ENCODE results near the gene GPC6. TPM values are rescaled to one million over a fixed set of nuclear protein-coding genes. Genes with fewer than 3 reads are reported as not detected.
"Not testable (repeated sequence)": the region's sequence is repeated elsewhere in the genome, so short reads cannot be mapped to it uniquely, and the experiment has no call there.

GPC6 gene
- total RNA-seq, 2 experiments from 2014 or later, result not detected

GRCh38 chr13:93454676-93455235 lies 228.1 kb downstream of the GPC6 start:
- intact Hi-C loops (cut with micrococcal nuclease); H3K36me3 Mint-ChIP-seq; H3K9me3 Mint-ChIP-seq; H3K27ac Mint-ChIP-seq; H3K4me3 Mint-ChIP-seq; H3K27me3 Mint-ChIP-seq; H3K4me1 Mint-ChIP-seq (ENCODE audit: low read depth); POLR2A ChIA-PET; DNase-seq; CTCF ChIA-PET: not testable (repeated sequence)

GRCh38 chr13:93455861-93456260 lies 229.3 kb downstream of the GPC6 start:
- no peaks in the 10 kb centered on the region for H3K36me3 Mint-ChIP-seq
- no peaks in the 10 kb centered on the region for H3K27me3 Mint-ChIP-seq
- no peaks in the 10 kb centered on the region for H3K9me3 Mint-ChIP-seq
- ChIA-PET POLR2A (no interaction called here), CTCF (no interaction called here)
- intact Hi-C loops (cut with micrococcal nuclease), result no loop called here
- DNase-seq, result no peak
- H3K27ac Mint-ChIP-seq, result no peak overlapping the region
- H3K4me3 Mint-ChIP-seq, result no peak overlapping the region
- no peaks in the 10 kb centered on the region for H3K4me1 Mint-ChIP-seq (ENCODE audit: low read depth)

- ChIA-PET CTCF (no interaction called here), POLR2A (no interaction called here)
- no peaks in the 10 kb centered on the region for H3K36me3 Mint-ChIP-seq
- H3K27me3 Mint-ChIP-seq, result no peaks in the 10 kb centered on the region
- no peak overlapping the region for H3K4me3 Mint-ChIP-seq
- H3K9me3 Mint-ChIP-seq, result no peaks in the 10 kb centered on the region
- intact Hi-C loops (cut with micrococcal nuclease), result no loop called here
- no peak overlapping the region for H3K27ac Mint-ChIP-seq
- DNase-seq, result no peak
- H3K4me1 Mint-ChIP-seq (ENCODE audit: low read depth), result no peaks in the 10 kb centered on the region
Measured at GRCh38 chr13:93460005-93460404, 233.4 kb downstream of the GPC6 start.

- DNase-seq, result no peak
- Mint-ChIP-seq H3K9me3 (no peaks in the 10 kb centered on the region), H3K36me3 (no peaks in the 10 kb centered on the region), H3K4me1 (ENCODE audit: low read depth) (no peaks in the 10 kb centered on the region), H3K4me3 (no peak overlapping the region), H3K27me3 (no peaks in the 10 kb centered on the region), H3K27ac (no peak overlapping the region)
- ChIA-PET CTCF (interaction anchor here (1.2 kb wide), 1 partner anchor 106 kb away, joined by 3 read pairs; no protein-coding TSS in a partner anchor), POLR2A (no interaction called here)
- intact Hi-C loops (cut with micrococcal nuclease), result no loop called here
Measured at GRCh38 chr13:93462151-93462550, 235.5 kb downstream of the GPC6 start.

GRCh38 chr13:93466502-93467036 lies 240.0 kb downstream of the GPC6 start:
- H3K4me3 Mint-ChIP-seq, result no peak overlapping the region
- peaks cover 3% of the 10 kb centered on the region for H3K9me3 Mint-ChIP-seq
- DNase-seq, result no peak
- POLR2A ChIA-PET, result no interaction called here
- intact Hi-C loops (cut with micrococcal nuclease), result no loop called here
- H3K27ac Mint-ChIP-seq, result no peak overlapping the region
- no peaks in the 10 kb centered on the region for H3K27me3 Mint-ChIP-seq
- CTCF ChIA-PET, result no interaction called here
- no peaks in the 10 kb centered on the region for H3K4me1 Mint-ChIP-seq (ENCODE audit: low read depth)
- no peaks in the 10 kb centered on the region for H3K36me3 Mint-ChIP-seq

GRCh38 chr13:93467175-93467574 lies 240.6 kb downstream of the GPC6 start:
- H3K27me3 Mint-ChIP-seq, result no peaks in the 10 kb centered on the region
- intact Hi-C loops (cut with micrococcal nuclease), result no loop called here
- CTCF ChIA-PET, result no interaction called here
- H3K4me1 Mint-ChIP-seq (ENCODE audit: low read depth), result no peaks in the 10 kb centered on the region
- H3K36me3 Mint-ChIP-seq, result no peaks in the 10 kb centered on the region
- no peak overlapping the region for H3K4me3 Mint-ChIP-seq
- H3K27ac Mint-ChIP-seq, result no peak overlapping the region
- POLR2A ChIA-PET, result no interaction called here
- no peak for DNase-seq
- peaks cover 4% of the 10 kb centered on the region for H3K9me3 Mint-ChIP-seq

GRCh38 chr13:93468433-93468832 lies 241.8 kb downstream of the GPC6 start:
- intact Hi-C loops (cut with micrococcal nuclease), result no loop called here
- no peak for DNase-seq
- no peaks in the 10 kb centered on the region for H3K4me1 Mint-ChIP-seq (ENCODE audit: low read depth)
- no peak overlapping the region for H3K27ac Mint-ChIP-seq
- CTCF ChIA-PET, result no interaction called here
- POLR2A ChIA-PET, result no interaction called here
- peaks cover 4% of the 10 kb centered on the region for H3K9me3 Mint-ChIP-seq
- no peaks in the 10 kb centered on the region for H3K27me3 Mint-ChIP-seq
- no peak overlapping the region for H3K4me3 Mint-ChIP-seq
- H3K36me3 Mint-ChIP-seq, result no peaks in the 10 kb centered on the region

- H3K9me3 Mint-ChIP-seq, result peaks cover 4% of the 10 kb centered on the region
- intact Hi-C loops (cut with micrococcal nuclease), result no loop called here
- DNase-seq, result no peak
- no peaks in the 10 kb centered on the region for H3K36me3 Mint-ChIP-seq
- H3K4me1 Mint-ChIP-seq (ENCODE audit: low read depth), result no peaks in the 10 kb centered on the region
- ChIA-PET CTCF (no interaction called here), POLR2A (no interaction called here)
- no peak overlapping the region for H3K27ac Mint-ChIP-seq
- no peak overlapping the region for H3K4me3 Mint-ChIP-seq
- no peaks in the 10 kb centered on the region for H3K27me3 Mint-ChIP-seq
Measured at GRCh38 chr13:93472296-93472695, 245.7 kb downstream of the GPC6 start.

- no peak overlapping the region for H3K27ac Mint-ChIP-seq
- H3K27me3 Mint-ChIP-seq, result no peaks in the 10 kb centered on the region
- H3K4me3 Mint-ChIP-seq, result no peak overlapping the region
- intact Hi-C loops (cut with micrococcal nuclease), result no loop called here
- no peaks in the 10 kb centered on the region for H3K4me1 Mint-ChIP-seq (ENCODE audit: low read depth)
- ChIA-PET CTCF (no interaction called here), POLR2A (no interaction called here)
- peaks cover 4% of the 10 kb centered on the region for H3K9me3 Mint-ChIP-seq
- no peak for DNase-seq
- H3K36me3 Mint-ChIP-seq, result no peaks in the 10 kb centered on the region
Measured at GRCh38 chr13:93472814-93473296, 246.2 kb downstream of the GPC6 start.

- no peak for DNase-seq
- no peak overlapping the region for H3K4me3 Mint-ChIP-seq
- ChIA-PET CTCF (no interaction called here), POLR2A (no interaction called here)
- no peaks in the 10 kb centered on the region for H3K27me3 Mint-ChIP-seq
- intact Hi-C loops (cut with micrococcal nuclease), result no loop called here
- no peaks in the 10 kb centered on the region for H3K36me3 Mint-ChIP-seq
- peaks cover 4% of the 10 kb centered on the region for H3K9me3 Mint-ChIP-seq
- no peaks in the 10 kb centered on the region for H3K4me1 Mint-ChIP-seq (ENCODE audit: low read depth)
- no peak overlapping the region for H3K27ac Mint-ChIP-seq
Measured at GRCh38 chr13:93473441-93474270, 247.0 kb downstream of the GPC6 start.

GRCh38 chr13:93476175-93476574 lies 249.6 kb downstream of the GPC6 start:
- POLR2A ChIA-PET, result no interaction called here
- Mint-ChIP-seq H3K27ac (no peak overlapping the region), H3K27me3 (no peaks in the 10 kb centered on the region), H3K4me1 (ENCODE audit: low read depth) (no peaks in the 10 kb centered on the region), H3K36me3 (no peaks in the 10 kb centered on the region), H3K4me3 (no peak overlapping the region), H3K9me3 (peaks cover 2% of the 10 kb centered on the region)
- DNase-seq, result no peak
- CTCF ChIA-PET, result no interaction called here
- intact Hi-C loops (cut with micrococcal nuclease), result no loop called here

GRCh38 chr13:93477238-93477637 lies 250.6 kb downstream of the GPC6 start:
- intact Hi-C loops (cut with micrococcal nuclease), result no loop called here
- Mint-ChIP-seq H3K4me1 (ENCODE audit: low read depth) (no peaks in the 10 kb centered on the region), H3K9me3 (no peaks in the 10 kb centered on the region), H3K36me3 (no peaks in the 10 kb centered on the region), H3K27ac (no peak overlapping the region), H3K27me3 (no peaks in the 10 kb centered on the region), H3K4me3 (no peak overlapping the region)
- POLR2A ChIA-PET, result no interaction called here
- DNase-seq, result no peak
- CTCF ChIA-PET, result no interaction called here

- no peak overlapping the region for H3K4me3 Mint-ChIP-seq
- no peaks in the 10 kb centered on the region for H3K4me1 Mint-ChIP-seq (ENCODE audit: low read depth)
- H3K36me3 Mint-ChIP-seq, result no peaks in the 10 kb centered on the region
- intact Hi-C loops (cut with micrococcal nuclease), result no loop called here
- no peak for DNase-seq
- POLR2A ChIA-PET, result no interaction called here
- H3K27ac Mint-ChIP-seq, result no peak overlapping the region
- CTCF ChIA-PET, result no interaction called here
- H3K9me3 Mint-ChIP-seq, result no peaks in the 10 kb centered on the region
- H3K27me3 Mint-ChIP-seq, result no peaks in the 10 kb centered on the region
Measured at GRCh38 chr13:93480553-93481106, 254.0 kb downstream of the GPC6 start.
